ENCODE data around the gene TSPAN8. TPM values are rescaled to one million over a fixed set of nuclear protein-coding genes. Genes with fewer than 3 reads are reported as not detected.

Gene TSPAN8
- polyA plus RNA-seq (2012; ENCODE audit: insufficient read depth, insufficient read length) = not detected

DNA sequence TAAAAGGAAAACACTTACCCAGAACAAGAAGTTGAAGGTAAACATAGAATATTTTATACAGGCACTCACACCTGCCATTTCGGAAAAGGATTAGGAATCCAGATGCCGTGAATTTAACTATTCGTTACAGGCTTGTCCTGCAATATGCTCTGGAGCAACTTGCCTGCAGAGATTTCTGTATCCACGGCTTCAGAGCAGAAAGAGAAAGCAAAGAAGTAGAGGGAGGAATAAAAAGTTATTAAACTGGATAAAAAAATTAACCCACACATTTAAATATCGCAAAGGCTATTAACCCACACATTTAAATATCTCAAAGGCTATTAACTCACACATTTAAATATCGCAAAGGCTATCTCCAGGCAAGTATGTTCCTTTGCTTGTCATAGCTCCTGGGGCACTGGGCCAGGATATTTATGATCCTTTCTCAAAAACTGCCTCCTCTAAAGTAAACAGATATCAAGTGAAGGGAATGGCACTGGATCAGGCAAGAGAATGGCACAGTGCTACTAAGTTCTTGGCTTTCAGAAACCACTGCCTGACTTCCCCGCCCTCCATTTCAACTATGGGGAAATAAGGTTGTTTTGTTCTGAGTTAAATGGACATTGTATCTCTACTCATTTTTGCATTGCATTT lies at the start of gene TSPAN8:
TSPAN8 (minus strand) TSS at position 399 of the 633 bp plus-strand sequence; CDS start at position 78, 321 bp downstream.
- no peak for DNase-seq (ENCODE audit: low read depth, low spot score)
- no peak within 1 kb of the TSS for H3K4me3 ChIP-seq (ENCODE audit: low read length)

DNA sequence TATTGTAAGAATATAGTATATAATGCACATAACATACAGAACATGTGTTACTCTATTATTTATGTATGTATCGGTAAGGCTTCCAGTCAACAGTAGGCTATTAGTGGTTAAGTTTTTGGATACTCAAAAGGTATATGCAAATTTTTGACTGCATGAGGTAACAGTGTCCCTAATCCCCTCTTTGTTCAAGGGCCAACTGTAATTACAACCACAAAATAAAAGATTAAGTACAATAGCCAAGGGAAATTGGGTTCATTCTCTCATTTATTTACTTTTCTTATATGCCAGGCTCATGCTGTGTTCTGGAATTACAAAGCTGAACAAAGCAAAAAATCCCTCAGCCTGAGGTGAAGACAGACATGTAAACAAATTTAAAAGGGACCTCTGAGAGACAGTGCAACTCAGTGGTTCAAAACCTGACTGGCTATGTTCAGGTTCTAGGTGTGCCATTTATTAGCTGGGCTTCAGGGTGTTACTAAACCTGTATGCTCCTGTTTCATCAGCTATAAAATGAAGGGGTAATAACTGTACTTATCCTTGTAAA lies 43.4 kb upstream of the TSPAN8 start:
- DNase-seq (ENCODE audit: low read depth, low spot score) = no peak
- H3K4me3 ChIP-seq (ENCODE audit: low read length) = no peak overlapping the region

DNA sequence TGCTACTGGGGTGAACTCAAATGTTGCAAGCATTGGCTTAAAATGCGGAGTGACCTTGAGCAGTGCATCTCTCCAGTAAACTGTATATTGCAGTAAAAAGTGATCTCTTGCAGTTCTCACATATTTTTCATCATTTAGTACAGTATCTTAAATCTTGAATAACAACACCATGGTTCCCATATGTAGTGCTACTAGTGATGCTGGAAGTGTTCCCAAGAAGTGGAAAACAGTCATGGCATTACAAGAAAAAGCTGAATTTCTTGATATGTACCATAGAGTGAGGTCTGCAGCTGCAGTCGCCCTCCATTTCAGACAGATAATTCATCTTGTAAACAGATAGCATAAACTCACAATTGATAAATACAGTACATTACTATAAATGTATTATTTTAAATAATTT lies 42.9 kb upstream of the TSPAN8 start:
- no peak for DNase-seq (ENCODE audit: low read depth, low spot score)
- H3K4me3 ChIP-seq (ENCODE audit: low read length) = no peak overlapping the region

- DNase-seq (ENCODE audit: low read depth, low spot score) = no peak
- no peak overlapping the region for H3K4me3 ChIP-seq (ENCODE audit: low read length)
These were observed 39.7 kb upstream of the TSPAN8 start for GRCh38 chr12:71197460-71197859.

GRCh38 chr12:71195338-71195896 lies 37.6 kb upstream of the TSPAN8 start:
- DNase-seq (ENCODE audit: low read depth, low spot score) = no peak
- no peak overlapping the region for H3K4me3 ChIP-seq (ENCODE audit: low read length)

- DNase-seq (ENCODE audit: low read depth, low spot score) = no peak
- no peak overlapping the region for H3K4me3 ChIP-seq (ENCODE audit: low read length)
These were observed 36.9 kb upstream of the TSPAN8 start for GRCh38 chr12:71194657-71195056.

DNA sequence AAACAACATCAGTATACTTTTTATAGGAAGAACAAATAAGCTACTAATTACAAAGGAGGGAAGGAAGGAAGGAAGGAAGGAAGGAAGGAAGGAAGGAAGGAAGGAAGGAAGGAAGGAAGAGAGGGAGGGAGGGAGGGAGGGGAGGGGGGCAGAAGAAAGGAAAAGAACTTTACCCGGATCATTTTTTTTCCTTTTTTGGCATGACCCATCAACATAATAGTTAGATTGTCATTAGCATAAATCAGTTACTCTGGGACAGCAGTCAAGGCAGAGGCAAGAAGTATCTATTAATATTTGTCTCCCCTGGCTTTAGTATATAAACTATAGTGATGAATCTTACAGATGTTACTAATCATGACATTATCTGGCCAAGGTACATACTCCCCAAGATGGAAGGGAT lies 35.2 kb upstream of the TSPAN8 start:
- no peak overlapping the region for H3K4me3 ChIP-seq (ENCODE audit: low read length)
- no peak for DNase-seq (ENCODE audit: low read depth, low spot score)

DNA sequence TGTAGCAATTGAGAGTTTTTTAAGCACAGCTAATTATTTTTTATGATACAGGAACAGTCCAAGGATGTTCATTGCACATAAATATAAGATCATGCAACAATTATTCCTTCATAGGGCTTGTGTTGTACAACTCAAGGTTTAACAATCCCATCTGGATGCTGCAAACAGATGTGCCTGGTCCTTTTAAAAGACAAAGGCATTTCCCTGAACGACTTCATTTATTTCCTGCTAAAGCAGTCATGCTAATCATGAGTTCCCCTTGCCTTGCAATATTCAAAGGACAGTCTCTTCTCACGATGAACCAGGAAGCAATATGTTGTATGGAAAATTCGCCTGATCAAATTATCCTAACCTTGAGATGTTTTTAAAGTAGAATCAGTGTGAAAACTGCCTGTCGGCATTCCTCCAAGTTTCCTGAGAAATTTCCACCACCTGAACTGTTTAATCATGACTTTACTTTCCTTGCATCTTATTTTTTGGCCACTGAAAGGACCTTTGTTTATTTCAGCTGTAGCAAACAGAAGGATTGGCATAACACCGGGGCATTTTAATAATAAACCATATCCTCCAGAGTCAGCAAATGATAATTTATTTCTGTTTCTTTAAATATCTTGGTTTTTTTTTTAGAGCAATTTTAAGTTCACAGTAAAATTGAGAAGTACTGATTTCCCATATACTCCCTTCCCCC lies 33.9 kb upstream of the TSPAN8 start:
- no peak overlapping the region for H3K4me3 ChIP-seq (ENCODE audit: low read length)
- no peak for DNase-seq (ENCODE audit: low read depth, low spot score)

- no peak for DNase-seq (ENCODE audit: low read depth, low spot score)
- no peak overlapping the region for H3K4me3 ChIP-seq (ENCODE audit: low read length)
These were observed 33.0 kb upstream of the TSPAN8 start for GRCh38 chr12:71190822-71191221.

DNA sequence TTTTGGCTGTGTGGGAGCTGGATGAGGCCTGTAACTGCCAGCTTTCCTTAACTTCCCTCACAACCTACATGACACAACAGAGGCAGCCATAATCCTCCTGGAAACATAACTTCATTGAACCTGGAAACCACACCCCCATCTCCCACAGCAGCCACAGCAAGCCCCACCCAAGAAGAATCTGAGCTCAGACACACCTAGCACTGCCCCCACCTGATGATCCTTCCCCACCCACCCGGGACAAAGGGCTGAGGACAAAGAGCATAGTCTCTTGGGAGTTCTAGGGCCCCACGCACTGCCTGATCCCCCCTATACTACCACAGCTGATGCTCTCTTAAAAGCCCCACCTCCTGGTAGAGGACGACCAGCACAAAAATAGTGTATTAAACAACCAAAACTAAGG lies 29.6 kb upstream of the TSPAN8 start:
- DNase-seq (ENCODE audit: low read depth, low spot score) = no peak
- no peak overlapping the region for H3K4me3 ChIP-seq (ENCODE audit: low read length)

DNA sequence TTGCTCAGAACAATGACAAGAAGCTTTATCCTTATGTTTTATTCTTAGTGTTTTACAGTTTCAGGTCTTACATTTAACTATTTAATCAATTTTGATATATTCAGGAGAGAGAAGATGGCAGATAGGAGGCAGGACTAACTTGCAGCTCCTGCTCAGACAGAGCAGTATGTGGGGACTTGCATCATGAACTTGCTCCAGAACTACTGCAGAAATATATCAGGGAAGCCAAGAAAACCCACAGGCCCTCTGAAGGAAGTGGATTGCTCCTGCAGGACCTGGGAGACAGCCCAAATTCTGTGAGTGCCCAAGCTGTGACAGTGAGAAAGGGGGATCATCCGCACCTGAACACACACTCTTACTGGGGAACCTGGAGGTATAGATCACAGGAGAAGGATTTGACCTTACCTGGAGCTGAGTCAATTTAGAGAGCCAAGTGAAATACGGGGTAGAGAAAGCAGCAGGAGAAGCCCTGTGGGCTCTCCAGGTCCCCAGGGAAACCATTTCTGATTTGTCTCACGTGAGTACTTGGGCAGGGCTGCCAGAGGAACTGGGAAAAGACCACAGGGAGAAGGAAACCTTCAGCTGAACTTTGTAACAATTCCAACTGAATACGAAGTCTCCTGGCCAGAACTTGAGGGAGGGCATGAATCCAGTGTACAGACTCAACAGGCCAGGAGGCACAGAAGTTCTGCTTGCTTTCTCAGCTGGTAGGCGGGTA lies 28.9 kb upstream of the TSPAN8 start:
- H3K4me3 ChIP-seq (ENCODE audit: low read length) = no peak overlapping the region
- DNase-seq (ENCODE audit: low read depth, low spot score) = no peak

DNA sequence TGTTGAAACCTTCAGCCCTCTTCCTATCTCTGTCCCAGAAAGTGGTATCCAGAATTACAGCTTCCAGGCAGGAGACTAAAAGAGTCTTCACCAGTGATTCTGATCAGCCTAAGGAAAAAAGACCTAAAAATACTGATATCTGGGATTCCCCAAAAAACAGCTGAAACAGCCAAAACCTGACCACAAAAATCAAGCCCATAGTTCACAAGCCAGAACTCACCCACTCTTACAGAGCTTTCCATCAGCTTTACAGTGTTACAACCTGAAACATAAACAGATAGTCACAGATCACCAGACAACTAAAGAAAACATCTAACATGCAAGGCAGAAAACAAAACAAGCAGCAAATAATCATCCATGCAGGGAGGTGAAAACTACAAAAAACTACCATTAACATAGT lies 26.0 kb upstream of the TSPAN8 start:
- DNase-seq (ENCODE audit: low read depth, low spot score) = no peak
- no peak overlapping the region for H3K4me3 ChIP-seq (ENCODE audit: low read length)

DNA sequence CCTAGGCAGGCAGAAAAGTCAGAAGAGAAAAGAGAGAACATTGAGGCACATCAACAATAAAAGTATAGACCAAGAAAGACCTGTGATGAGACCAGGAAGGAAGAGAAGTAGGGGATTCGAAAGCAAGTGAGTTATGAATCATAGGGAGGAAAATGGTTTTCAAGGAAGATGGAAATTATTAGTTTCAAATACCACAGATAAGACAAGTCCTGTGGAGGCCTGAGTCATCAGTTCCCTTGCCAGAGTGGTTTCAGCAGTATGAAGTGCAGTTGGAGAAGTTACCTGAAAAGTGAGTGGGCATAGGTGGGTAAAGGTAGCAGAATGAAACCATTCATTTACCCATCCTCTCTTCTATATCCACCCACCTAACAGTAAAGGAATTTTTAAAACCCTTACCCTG lies 25.2 kb upstream of the TSPAN8 start:
- DNase-seq (ENCODE audit: low read depth, low spot score) = no peak

DNA sequence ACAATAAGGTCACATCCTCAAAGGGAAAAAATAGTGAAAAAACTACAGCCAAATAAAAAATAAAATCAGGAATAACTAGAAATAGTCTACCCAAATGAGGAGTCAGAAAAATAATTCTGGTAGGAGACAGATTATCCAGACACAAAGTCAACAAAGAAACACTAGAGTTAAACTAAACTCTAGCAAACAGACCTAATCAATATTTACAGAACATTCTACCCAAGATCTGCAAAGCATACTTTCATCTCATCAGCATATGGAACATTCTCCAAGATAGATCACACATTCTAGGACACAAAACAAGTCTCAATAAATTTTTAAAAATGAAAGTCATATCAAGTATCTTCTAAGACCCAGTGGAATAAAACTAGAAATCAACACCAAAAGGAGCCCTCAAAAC lies 20.4 kb upstream of the TSPAN8 start:
- no peak overlapping the region for H3K4me3 ChIP-seq (ENCODE audit: low read length)
- DNase-seq (ENCODE audit: low read depth, low spot score) = no peak

More for the DNA sequence above, 25.2 kb upstream of the TSPAN8 start:
- H3K4me3 ChIP-seq (ENCODE audit: low read length) = no peak overlapping the region

- no peak for DNase-seq (ENCODE audit: low read depth, low spot score)
- no peak overlapping the region for H3K4me3 ChIP-seq (ENCODE audit: low read length)
These were observed 17.0 kb upstream of the TSPAN8 start for GRCh38 chr12:71174825-71175224.

GRCh38 chr12:71174146-71174545 lies 16.3 kb upstream of the TSPAN8 start:
- DNase-seq (ENCODE audit: low read depth, low spot score) = no peak

GRCh38 chr12:71170456-71170855 lies 12.7 kb upstream of the TSPAN8 start:
- H3K4me3 ChIP-seq (ENCODE audit: low read length) = no peak overlapping the region
- DNase-seq (ENCODE audit: low read depth, low spot score) = no peak

More at GRCh38 chr12:71174146-71174545, 16.3 kb upstream of the TSPAN8 start:
- no peak overlapping the region for H3K4me3 ChIP-seq (ENCODE audit: low read length)

DNA sequence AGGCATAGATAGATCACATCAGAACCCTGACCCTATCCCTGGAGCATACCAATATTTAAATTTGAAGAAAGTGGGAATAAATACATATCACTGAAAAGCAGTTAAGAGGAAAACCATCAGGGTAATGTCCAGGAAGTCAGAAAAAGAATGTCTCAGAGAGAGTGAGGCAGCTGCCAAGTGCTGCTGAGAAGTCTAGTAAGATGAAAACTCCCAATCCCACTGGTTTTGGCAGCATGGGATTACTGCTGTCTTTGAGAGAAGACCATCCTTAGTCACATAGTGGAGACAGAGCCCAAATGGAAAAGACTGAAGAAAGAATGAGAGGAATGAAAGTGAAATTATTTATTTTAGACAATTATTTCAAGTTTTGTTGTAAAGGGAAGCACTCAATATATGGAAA lies 11.5 kb upstream of the TSPAN8 start:
- no peak for DNase-seq (ENCODE audit: low read depth, low spot score)
- H3K4me3 ChIP-seq (ENCODE audit: low read length) = no peak overlapping the region

DNA sequence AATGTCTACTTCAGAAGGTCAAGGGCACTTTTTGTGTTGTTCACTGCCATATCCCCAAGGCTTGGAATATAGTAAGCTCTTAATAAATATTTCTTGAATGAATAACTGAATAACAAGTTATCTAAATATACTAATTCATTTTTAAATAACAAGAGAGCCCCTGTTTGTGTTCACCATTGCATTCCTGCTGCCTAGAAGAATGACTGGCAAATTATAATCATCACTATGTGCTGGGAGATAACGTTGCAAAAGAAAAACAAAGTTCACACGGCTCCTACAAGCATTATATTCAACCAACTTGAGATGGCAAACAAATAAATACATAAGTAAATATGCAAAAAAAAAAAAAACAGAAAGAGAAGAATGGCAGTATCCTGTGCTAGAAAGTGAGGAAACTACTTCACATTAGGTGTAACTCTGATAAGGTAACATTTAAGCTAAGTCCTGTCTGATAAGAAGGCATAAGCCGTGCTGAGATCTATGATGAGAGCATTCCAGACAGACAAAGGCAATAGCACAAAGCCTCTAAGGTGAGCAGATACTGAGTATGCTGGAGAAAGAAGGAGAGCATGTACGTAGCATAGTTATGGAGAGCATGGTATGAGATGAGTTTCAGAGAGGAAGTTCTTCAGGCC lies 9.2 kb upstream of the TSPAN8 start:
- no peak for DNase-seq (ENCODE audit: low read depth, low spot score)
- H3K4me3 ChIP-seq (ENCODE audit: low read length) = no peak overlapping the region

All from Jurkat, Clone E6-1 (cell line).